IPS DF 4.7 (cell line): ENCODE results near the gene SLC16A1.
"Not testable (repeated sequence)": the region's sequence is repeated elsewhere in the genome, so short reads cannot be mapped to it uniquely, and the experiment has no call there.

ENCODE experiments used
- DNase-seq: peaks from one replicate; pipeline ENCODE4 v3.0.0-alpha.2; 2013; ENCODE audit warnings: low spot score; ENCODE audit errors: extremely low read depth

Gene SLC16A1

DNA sequence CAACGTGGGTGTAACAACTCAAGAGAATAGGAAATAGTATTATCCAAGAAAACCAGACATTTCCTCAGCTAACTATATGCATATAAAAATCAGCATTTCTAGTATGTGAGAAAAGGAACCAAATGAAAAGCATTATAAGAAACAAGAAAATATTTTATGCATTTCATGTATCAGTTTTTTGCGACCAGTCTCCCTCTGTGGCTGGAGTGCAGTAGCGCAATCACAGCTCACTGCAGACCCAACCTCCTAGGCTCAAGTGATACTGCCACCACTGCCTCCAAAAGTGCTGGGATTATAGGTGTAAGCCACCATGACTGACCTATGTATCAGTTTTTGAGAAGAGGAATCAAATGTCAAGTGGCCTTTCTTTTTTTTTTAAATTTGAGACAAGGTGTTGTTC, 31.0 kb downstream of the SLC16A1 start:
- no peak for DNase-seq

DNA sequence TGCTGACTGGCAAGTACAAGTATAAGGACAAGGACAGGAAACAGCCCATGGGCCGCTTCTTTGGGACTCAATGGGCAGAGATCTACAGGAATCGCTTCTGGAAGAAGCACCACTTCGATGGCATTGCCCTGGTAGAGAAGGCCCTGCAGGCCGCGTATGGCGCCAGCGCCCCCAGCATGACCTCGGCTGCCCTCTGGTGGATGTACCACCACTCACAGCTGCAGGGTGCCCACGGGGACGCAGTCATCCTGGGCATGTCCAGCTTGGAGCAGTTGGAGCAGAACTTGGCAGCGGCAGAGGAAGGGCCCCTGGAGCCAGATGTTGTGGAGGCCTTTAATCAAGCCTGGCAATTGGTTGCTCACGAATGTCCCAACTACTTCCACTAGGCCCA, 32.0 kb downstream of the SLC16A1 start:
- no peak for DNase-seq

DNA sequence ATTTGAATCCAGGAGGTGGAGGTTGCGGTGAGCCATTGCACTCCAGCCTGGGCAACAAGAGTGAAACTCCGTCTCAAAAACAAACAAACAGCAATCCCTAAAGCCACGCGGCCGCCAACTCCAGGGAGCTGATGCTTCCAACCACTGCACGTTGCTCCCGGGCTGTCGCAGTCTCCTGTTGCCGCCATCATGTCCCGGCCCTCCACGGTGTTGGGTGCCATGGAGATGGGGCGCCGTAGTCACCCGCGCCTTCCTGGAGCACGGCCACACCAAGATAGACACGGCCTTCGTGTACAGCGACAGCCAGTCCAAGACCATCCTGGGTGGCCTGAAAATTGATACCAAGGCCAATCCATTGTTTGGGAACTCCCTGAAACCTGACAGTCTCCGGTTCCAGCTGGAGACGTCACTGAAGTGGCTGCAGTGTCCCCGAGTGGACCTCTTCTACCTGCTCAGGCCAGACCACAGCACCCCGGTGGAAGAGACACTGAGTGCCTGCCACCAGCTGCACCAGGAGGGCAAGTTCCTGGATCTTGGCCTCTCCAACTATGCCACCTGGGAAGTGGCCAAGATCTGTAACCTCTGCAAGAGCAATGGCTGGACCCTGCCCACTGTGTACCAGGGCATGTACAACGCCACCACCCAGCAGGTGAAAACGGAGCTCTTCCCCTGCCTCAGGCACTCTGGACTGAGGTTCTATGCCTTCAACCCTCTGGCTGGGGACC, 32.6 kb downstream of the SLC16A1 start:
- DNase-seq: no peak

DNA sequence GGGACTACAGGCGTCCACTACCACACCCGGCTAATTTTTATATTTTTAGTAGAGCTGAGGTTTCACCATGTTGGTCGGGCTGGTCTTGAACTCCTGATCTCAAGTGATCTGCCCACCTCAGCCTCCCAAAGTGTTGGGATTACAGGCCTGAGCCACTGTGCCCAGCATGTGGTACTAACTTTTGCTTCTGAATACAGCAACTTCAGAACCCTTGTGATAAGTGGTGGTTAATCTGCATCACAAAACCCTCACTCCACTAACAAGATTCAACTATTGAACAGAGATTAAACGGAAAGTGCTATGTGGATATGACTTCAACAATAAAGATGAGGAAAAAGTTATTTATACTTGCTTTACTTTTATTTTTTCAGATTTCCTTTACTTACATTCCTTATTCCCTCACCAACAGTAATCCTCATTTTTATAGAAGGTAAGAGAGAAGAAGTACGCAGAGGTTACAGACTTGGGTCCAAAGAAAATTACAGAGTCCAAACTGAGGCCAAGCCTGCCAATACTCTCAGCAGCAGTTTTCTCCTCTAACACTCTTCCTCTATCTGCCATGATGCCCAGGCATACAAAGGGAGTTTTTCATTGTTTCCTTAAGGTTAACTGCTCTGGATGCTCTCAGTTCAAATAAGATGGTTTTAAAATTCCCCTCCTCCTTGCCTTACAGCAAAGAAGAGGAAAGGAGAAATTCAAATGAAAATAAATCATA, 44.3 kb downstream of the SLC16A1 start:
- DNase-seq: peak; percentile 86

DNA sequence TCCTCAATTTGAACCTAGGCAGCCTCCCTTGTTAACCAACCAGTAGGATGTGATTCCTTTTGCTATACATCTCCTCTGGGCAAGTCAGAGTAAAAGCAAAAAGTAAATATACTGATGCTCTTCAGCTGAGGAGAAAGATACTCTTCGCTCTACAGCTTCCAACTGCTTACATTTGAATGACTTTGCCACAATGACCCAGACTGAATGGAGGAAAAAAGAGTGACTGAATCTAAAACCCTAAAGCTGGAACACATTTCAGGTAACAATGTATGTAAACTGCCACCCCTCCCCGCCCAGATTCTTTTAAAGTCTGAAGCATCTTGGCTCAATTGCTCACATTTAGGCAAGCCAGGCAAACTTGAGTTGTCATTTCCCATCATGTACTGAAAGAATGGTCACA, 46.1 kb downstream of the SLC16A1 start:
- no peak for DNase-seq

DNA sequence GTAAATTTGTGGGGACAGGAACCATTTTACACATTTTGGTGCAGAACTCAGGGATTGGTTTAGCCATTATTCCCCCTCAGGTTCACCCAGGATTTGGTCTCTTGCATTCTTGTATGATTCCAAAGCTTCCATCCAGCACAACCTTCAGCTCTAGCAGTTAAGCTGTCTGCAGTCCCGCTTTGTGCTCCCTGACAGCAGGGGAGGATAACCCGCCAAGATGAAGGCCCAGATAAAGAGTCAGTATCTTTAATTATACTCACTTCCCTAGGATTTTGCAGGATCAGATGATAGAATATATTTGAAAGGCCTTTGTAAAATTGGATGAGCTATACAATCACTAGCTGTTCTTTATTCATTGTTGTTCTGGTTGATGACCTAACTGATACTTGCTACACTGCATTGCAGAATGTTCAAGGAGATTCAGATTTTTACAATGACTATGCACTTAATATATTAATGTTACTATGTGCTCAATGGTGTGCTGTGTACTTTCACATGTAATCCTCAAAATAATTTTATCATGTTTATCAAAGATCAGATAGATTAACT, 49.8 kb downstream of the SLC16A1 start:
- no peak for DNase-seq

DNA sequence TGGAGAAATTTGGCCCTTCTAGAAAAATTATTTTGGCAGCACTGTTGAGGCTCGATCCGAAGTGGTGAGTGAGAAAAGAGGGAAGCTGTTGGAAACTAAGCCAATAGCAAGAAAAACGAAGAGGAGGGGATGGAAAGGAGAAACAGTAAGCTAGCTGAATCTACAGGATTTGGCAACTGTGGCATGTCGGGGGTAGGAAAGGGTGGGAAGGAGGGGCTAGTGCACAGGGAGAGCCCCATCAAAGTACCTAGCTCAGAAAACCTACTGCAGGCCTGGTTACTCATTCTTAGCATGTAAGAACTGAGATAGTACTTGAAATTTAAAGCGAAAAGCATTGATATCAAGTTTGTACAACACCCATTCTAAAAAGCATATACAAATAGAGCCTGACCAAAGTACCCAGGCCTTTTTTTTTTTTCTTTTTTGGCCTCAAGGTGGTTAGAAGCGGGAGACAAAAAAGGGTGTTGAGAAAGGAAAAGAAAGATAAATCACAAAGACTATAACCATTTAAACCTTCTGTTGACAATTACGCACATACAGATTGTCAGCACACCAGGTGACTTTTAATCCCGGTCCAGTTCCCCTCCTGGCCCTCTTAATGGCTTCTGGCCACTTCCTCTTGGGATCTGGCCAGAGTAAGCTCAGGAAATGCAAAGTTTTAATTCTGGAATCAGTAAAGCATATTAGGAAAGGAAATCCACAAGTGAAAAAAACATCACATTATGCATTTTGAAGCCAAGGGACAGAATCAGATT, 50.4 kb downstream of the SLC16A1 start:
- DNase-seq: no peak

- no peak for DNase-seq
Measured at GRCh38 chr1:112904831-112905261, 51.1 kb downstream of the SLC16A1 start.

DNA sequence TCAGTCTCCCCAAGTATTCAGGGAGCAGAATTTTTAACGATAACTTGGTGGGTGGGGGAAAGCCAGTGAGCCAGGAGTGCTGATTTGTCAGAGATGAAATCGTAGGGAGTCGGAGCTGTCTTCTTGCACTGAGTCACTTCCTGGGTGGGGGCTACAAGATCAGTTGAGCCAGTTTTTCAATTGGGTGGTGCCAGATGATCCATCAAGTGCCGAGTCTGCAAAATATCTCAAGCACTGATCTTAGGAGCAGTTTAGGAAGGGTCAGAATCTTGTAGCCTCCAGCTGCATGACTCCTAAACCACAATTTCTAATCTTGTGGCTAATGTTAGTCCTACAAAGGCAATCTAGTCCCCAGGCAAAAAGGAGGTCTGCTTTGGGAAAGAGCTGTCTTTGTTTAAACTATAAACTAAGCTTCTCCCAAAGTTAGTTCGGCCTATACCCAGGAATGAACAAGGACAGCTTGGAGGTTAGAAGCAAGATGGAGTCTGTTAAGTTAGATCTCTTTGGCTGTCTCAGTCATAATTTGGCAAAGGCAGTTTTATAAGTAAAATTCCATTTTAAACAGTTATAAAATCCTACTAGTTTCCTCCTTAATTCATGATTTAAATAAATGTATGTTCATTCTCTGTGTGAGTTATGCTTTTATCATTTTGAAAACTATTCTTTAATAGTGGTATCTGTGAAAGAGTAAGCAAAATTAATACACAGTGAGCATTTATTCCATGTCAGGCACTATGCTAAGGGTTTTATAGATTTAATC, 51.7 kb downstream of the SLC16A1 start:
- no peak for DNase-seq

DNA sequence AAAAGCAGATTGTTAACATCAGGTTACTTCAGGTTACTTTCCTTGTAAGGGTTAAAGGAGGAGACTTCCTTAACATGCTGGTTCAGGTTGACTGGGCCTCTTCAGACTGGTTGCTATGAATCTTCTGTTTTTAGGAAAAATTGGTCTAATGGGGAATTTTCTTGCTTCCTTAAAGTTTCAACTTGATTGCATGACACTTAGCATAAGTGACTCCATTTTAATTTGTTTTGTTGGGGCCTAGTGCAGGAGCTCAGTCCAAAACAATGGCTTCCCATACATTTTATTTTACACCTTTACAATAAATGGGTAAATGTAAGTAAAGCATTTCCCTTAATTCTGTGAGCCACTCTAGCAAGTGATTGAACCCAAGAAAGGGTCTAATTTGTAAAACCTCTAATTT, 53.8 kb downstream of the SLC16A1 start:
- DNase-seq: no peak

GRCh38 chr1:112901387-112901786, 54.6 kb downstream of the SLC16A1 start:
- no peak for DNase-seq

- DNase-seq: no peak
Measured at GRCh38 chr1:112896783-112897182, 59.2 kb downstream of the SLC16A1 start.

GRCh38 chr1:112894561-112895011, 61.4 kb downstream of the SLC16A1 start:
- no peak for DNase-seq

DNA sequence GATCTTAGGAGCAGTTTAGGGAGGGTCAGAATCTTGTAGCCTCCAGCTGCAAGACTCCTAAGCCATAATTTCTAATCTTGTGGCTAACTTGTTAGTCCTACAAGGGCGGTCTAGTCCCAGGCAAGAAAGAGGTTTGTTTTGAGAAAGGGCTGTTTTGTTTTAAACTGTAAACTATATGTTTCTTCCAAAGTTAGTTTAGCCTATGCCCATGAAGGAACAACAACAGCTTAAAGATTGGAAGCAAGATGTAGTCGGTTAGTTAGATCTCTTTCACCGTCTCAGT, 62.0 kb downstream of the SLC16A1 start:
- no peak for DNase-seq

GRCh38 chr1:112893288-112894009, 62.5 kb downstream of the SLC16A1 start:
- DNase-seq: no peak

DNA sequence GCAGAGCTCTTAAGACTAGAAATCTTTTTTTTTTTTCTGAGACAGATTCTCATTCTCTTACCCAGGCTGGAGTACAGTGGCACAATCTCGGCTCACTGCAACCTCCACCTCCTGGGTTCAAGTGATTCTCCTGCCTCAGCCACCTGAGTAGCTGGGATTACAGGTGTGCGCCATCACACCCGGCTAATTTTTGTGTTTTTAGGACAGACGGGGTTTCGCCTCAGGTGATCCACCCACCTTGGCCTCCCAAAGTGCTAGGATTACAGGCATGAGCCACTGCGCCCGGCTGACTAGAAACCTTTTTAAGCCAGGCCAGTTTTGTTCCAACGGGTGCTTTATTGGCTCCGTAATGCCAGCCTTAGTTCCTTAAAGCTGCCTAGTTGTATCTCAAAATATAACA, 66.1 kb downstream of the SLC16A1 start:
- DNase-seq: not testable (repeated sequence)

- no peak for DNase-seq
Measured at GRCh38 chr1:112889052-112889768, 66.8 kb downstream of the SLC16A1 start.

- no peak for DNase-seq
Measured at GRCh38 chr1:112888630-112889029, 67.4 kb downstream of the SLC16A1 start.

DNA sequence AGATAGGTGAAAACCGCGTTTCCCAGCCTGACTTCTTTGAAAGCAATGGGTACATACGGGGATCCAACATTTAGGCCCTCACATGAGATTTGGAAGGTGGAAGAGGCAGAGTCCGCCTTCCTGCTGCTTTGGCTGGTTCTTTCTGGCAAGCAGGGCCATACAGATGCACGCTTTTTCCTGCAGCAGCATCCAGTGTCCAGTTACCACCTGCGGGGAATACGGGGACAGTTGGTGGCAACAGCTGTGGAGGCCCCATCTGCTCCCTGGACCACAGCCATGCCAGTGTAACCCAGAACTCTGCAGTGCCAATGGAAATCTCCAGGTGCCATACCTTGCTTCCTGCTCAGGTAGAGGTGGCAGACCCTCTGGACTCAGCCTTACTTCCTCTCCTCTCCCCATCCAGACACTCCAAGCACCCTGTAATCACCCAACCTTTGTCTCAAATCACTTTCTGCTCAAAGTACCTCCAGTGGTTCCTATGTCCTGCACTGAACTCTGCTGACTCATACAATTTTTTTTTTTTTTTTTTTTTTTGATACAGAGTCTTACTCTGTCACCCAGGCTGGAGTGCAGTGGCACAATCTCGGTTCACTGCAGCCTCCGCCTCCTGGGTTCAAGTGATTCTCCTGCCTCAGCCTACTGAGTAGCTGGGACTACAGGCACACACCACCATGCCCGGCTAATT, 68.3 kb downstream of the SLC16A1 start:
- DNase-seq: no peak
